NCI-H1694 treated with DMSO at 0.1 percent for 48 hours (cell line): ENCODE results near the gene NUP188.

Experiments used
- DNase-seq: peaks from one replicate; lab custom pipeline; 2025; lab: John Stamatoyannopoulos, UW

NUP188 gene

GRCh38 chr9:129007766-129008468, 60.4 kb downstream of the NUP188 start:
- DNase-seq, result no peak

- no peak for DNase-seq
These were observed 61.0 kb downstream of the NUP188 start for GRCh38 chr9:129008469-129008965.

- no peak for DNase-seq
These were observed 61.6 kb downstream of the NUP188 start for GRCh38 chr9:129008986-129009583.

GRCh38 chr9:129009584-129010141, 62.2 kb downstream of the NUP188 start:
- DNase-seq, result no peak

- no peak for DNase-seq
These were observed 62.9 kb downstream of the NUP188 start for GRCh38 chr9:129010267-129010975.

GRCh38 chr9:129011170-129011569, 63.7 kb downstream of the NUP188 start:
- DNase-seq, result no peak

- DNase-seq, result no peak
These were observed 64.3 kb downstream of the NUP188 start for GRCh38 chr9:129011761-129012181.

- DNase-seq, result no peak
These were observed 64.8 kb downstream of the NUP188 start for GRCh38 chr9:129012343-129012742.

- no peak for DNase-seq
These were observed 65.5 kb downstream of the NUP188 start for GRCh38 chr9:129012893-129013448.

GRCh38 chr9:129013674-129014073, 66.2 kb downstream of the NUP188 start:
- no peak for DNase-seq

- no peak for DNase-seq
These were observed 66.6 kb downstream of the NUP188 start for GRCh38 chr9:129014124-129014523.

GRCh38 chr9:129014608-129015007, 67.1 kb downstream of the NUP188 start:
- no peak for DNase-seq

GRCh38 chr9:129021091-129021490, 73.6 kb downstream of the NUP188 start:
- no peak for DNase-seq

GRCh38 chr9:129022037-129022436, 74.5 kb downstream of the NUP188 start:
- no peak for DNase-seq

GRCh38 chr9:129023036-129023907, 75.8 kb downstream of the NUP188 start:
- DNase-seq, result no peak

- no peak for DNase-seq
These were observed 76.4 kb downstream of the NUP188 start for GRCh38 chr9:129023908-129024233.

GRCh38 chr9:129026442-129027223, 79.1 kb downstream of the NUP188 start:
- no peak for DNase-seq

GRCh38 chr9:129027224-129027684, 79.8 kb downstream of the NUP188 start:
- DNase-seq, result no peak

GRCh38 chr9:129027685-129028191, 80.2 kb downstream of the NUP188 start:
- DNase-seq, result no peak
